K562 (cell line): ENCODE measurements around the gene TFPI2. TPM values are rescaled to one million over a fixed set of nuclear protein-coding genes. Genes with fewer than 3 reads are reported as not detected.

Source experiments
- ATAC-seq: fragments of 200-7000 bp; cut with Tn5 transposase; 3 replicates; pipeline ENCODE4 v1.9.1; 2020; ENCODE audit warnings: moderate library complexity
- BruUV-seq: library from RNA; stranded (reverse); fragments of 400-500 nt; replicated peaks from 2 replicates; lab custom pipeline; 2021; lab: Mats Ljungman, UMichigan
- CTCF ChIA-PET: fragments of 300-600 bp; formaldehyde crosslinking; extraction: SDS; loops from one replicate; lab custom pipeline; 2021; ENCODE audit warnings: low intra/inter-chr PET ratio; lab: Yijun Ruan, JAX
- POLR2A ChIA-PET: fragments of 300-600, 350-650 bp; sonication (Branson Sonifier 250); formaldehyde crosslinking; extraction: SDS; loops from one replicate; lab custom pipeline; 2021; ENCODE audit warnings: antibody characterized with exemption, inconsistent platforms; lab: Yijun Ruan, JAX
- DNase-seq, 4 experiments: peaks; one replicate each; pipeline versions ENCODE4 v3.0.0 to v3.0.0-alpha.2; 2011 to 2018; ENCODE audit warnings: low spot score in 3 of 4, mixed read lengths in 3 of 4; ENCODE audit errors: extremely low read depth in 1 of 4
- FAIRE-seq: peaks from 2 replicates; lab custom pipeline; 2011; peaks lifted over from hg19 to GRCh38; lab: Jason Lieb, UNC
- H2AFZ ChIP-seq: 2 replicates; pipeline ENCODE4 v1.6.0; 2011; ENCODE audit warnings: low read depth, low read length, control low read depth, inconsistent platforms
- H3K27ac ChIP-seq: fragments of 200-600 bp; 3 replicates; pipeline ENCODE4 v1.8.0; 2011; ENCODE audit warnings: low read depth, mild to moderate bottlenecking, control low read depth, inconsistent platforms, low read length, moderate library complexity, mixed read lengths; ENCODE audit errors: extremely low read depth
- H3K27me3 ChIP-seq, 2 experiments: fragments of 300-600 bp in 1 of 2; 2 replicates in 1 of 2; 3 replicates in 1 of 2; pipeline versions ENCODE4 v1.6.0 to v1.8.0; 2011; ENCODE audit warnings: inconsistent platforms in 2 of 2, low read length in 2 of 2, mild to moderate bottlenecking in 1 of 2, mixed read lengths in 1 of 2, moderate library complexity in 1 of 2; ENCODE audit not compliant: control insufficient read depth in 2 of 2, insufficient read depth in 2 of 2
- H3K36me3 ChIP-seq: fragments of 300-600 bp; 3 replicates; pipeline ENCODE4 v1.8.0; 2011; ENCODE audit warnings: mild to moderate bottlenecking, low read length, inconsistent platforms; ENCODE audit not compliant: control insufficient read depth, insufficient read depth
- H3K4me1 ChIP-seq, 2 experiments: fragments of 200-600 bp in 1 of 2; replicated peaks in 1 of 2; 2 replicates in 1 of 2; 3 replicates in 1 of 2; pipeline versions ENCODE4 v1.5.1 to v1.8.0; 2011; ENCODE audit warnings: inconsistent platforms in 2 of 2, low read length in 2 of 2, mild to moderate bottlenecking in 1 of 2, mixed read lengths in 1 of 2, moderate library complexity in 1 of 2; ENCODE audit not compliant: control insufficient read depth in 2 of 2, insufficient read depth in 2 of 2
- H3K4me2 ChIP-seq: 2 replicates; pipeline ENCODE4 v1.6.1; 2011; ENCODE audit warnings: low read length, control low read depth, inconsistent platforms, mixed read lengths; ENCODE audit not compliant: insufficient read depth
- H3K4me3 ChIP-seq: fragments of 200-600 bp; sonication (generic), shearing (Covaris generic); 2 replicates; pipeline ENCODE4 v1.5.1; 2016; ENCODE audit warnings: control low read depth, inconsistent platforms
- H3K79me2 ChIP-seq: fragments of 200-600 bp; 3 replicates; pipeline ENCODE4 v1.8.0; 2011; ENCODE audit warnings: low read length, inconsistent platforms; ENCODE audit not compliant: control insufficient read depth, insufficient read depth
- H3K9ac ChIP-seq, 2 experiments: 2 replicates each; pipeline versions ENCODE4 v1.6.0 to v1.6.1; 2011; ENCODE audit warnings: low read depth in 2 of 2, low read length in 2 of 2, control low read depth in 1 of 2, inconsistent platforms in 1 of 2, mild to moderate bottlenecking in 1 of 2, mixed read lengths in 1 of 2; ENCODE audit not compliant: insufficient read depth in 1 of 2
- H3K9me1 ChIP-seq: one replicate; pipeline ENCODE4 v1.6.0; 2011; ENCODE audit warnings: inconsistent platforms, mild to moderate bottlenecking, low read length, moderate library complexity; ENCODE audit not compliant: control insufficient read depth, insufficient read depth
- H3K9me3 ChIP-seq: replicated peaks from 2 replicates; pipeline ENCODE4 v1.5.1; 2011; ENCODE audit warnings: low read depth, low read length, inconsistent platforms; ENCODE audit not compliant: control insufficient read depth, insufficient read depth
- H4K20me1 ChIP-seq: replicated peaks from 2 replicates; pipeline ENCODE4 v1.6.1; 2011; ENCODE audit warnings: low read length, inconsistent platforms, mixed read lengths; ENCODE audit not compliant: control insufficient read depth, insufficient read depth
- CC2D1A ChIP-seq: fragments of 450-650 bp; IDR thresholded peaks from 2 replicates; pipeline ENCODE4 v1.6.1; 2017; ENCODE audit warnings: mild to moderate bottlenecking
- E2F1 ChIP-seq: sonication (generic); formaldehyde crosslinking; IDR thresholded peaks from 2 replicates; pipeline ENCODE4 v1.8.1; 2023; ENCODE audit warnings: mild to moderate bottlenecking, missing genetic modification reagents, moderate library complexity
- FOXJ3 ChIP-seq: sonication (generic); formaldehyde crosslinking; IDR thresholded peaks from 2 replicates; pipeline ENCODE4 v1.4.0; 2020; ENCODE audit warnings: mild to moderate bottlenecking, missing genetic modification reagents
- MTA2 ChIP-seq: fragments of 450-650 bp; IDR thresholded peaks from 2 replicates; pipeline ENCODE4 v1.6.1; 2016; ENCODE audit warnings: low read depth
- SIN3A ChIP-seq, 2 experiments: fragments of 150-350 bp in 1 of 2; IDR thresholded peaks; 2 replicates each; pipeline ENCODE4 v1.6.1; 2011 to 2016; ENCODE audit warnings: borderline replicate concordance in 2 of 2, low read depth in 2 of 2, low read length in 2 of 2, mild to moderate bottlenecking in 2 of 2, moderate library complexity in 2 of 2; ENCODE audit not compliant: control insufficient read depth in 1 of 2
- TAF1 ChIP-seq: IDR thresholded peaks from 2 replicates; pipeline ENCODE4 v1.6.1; 2011; ENCODE audit warnings: mild to moderate bottlenecking, low read length, moderate library complexity; ENCODE audit not compliant: insufficient read depth, control insufficient read depth, severe bottlenecking; ENCODE audit errors: extremely low read depth
- WHSC1 ChIP-seq: IDR thresholded peaks from one replicate; pipeline ENCODE4 v1.6.1; 2012; ENCODE audit warnings: low read length, control low read depth, inconsistent platforms
- WGBS: fragments of 100-300 bp; shearing (Covaris generic); methylation state at CpG from one replicate; pipeline ENCODE4 v1.1.6; 2016; ENCODE audit warnings: low coverage, mixed read lengths; ENCODE audit not compliant: insufficient coverage; ENCODE audit errors: missing lambda C conversion rate; 5-methylcytosine and 5-hydroxymethylcytosine counted together
- in situ Hi-C: fragments of 300-500 bp; cut with MboI; formaldehyde crosslinking; loops from 4 replicates; pipeline ENCODE4 v1.15.0; 2018; ENCODE audit warnings: inconsistent platforms, mixed read lengths
- intact Hi-C: fragments of 100-400 bp; cut with micrococcal nuclease; formaldehyde crosslinking; loops from 2 replicates; pipeline ENCODE4 v1.14.2; 2022
- polyA plus RNA-seq, 8 experiments: library from polyadenylated mRNA; depleted of rRNA in 4 of 8; stranded (reverse) in 5 of 8; unstranded in 3 of 8; fragments of >200 nt; fragmentation: Nextera tagmentation in 2 of 8; fragmentation: Illumina TruSeq in 1 of 8; extraction: Ambion mirVana in 2 of 8; extraction: Trizol in 1 of 8; gene quantifications; 2 replicates each; pipeline versions ENCODE4 v1.2.1 to v1.2.3, GENCODE V29; 2011 to 2014; ENCODE audit warnings: inconsistent platforms in 1 of 8, missing spikeins in 1 of 8
- total RNA-seq, 7 experiments: library from RNA; depleted of rRNA in 6 of 7; stranded (reverse); fragments of >200 nt in 6 of 7; fragmentation: Illumina TruSeq in 2 of 7; extraction: Trizol in 2 of 7; gene quantifications; 2 replicates each; pipeline versions ENCODE4 v1.2.1 to v1.2.3, GENCODE V29; 2011 to 2021; ENCODE audit warnings: low replicate concordance in 1 of 7
- TF ChIP-seq, protein P1 (sequence below): sonication (generic); formaldehyde crosslinking; IDR thresholded peaks from 2 replicates; pipeline ENCODE4 v1.8.0; 2022; ENCODE audit warnings: missing genetic modification reagents, mild to moderate bottlenecking, moderate library complexity, borderline replicate concordance
- TF ChIP-seq, protein P2 (sequence below), 2 experiments: fragments of 450-650 bp; IDR thresholded peaks; 2 replicates each; pipeline ENCODE4 v1.6.1; 2016; ENCODE audit warnings: mild to moderate bottlenecking in 2 of 2, borderline replicate concordance in 1 of 2, low read depth in 1 of 2, moderate library complexity in 1 of 2
- TF ChIP-seq, protein P3 (sequence below): fragments of 450-650 bp; formaldehyde crosslinking; IDR thresholded peaks from 2 replicates; pipeline ENCODE4 v1.4.0; 2020; ENCODE audit warnings: mild to moderate bottlenecking

Gene TFPI2
- total and polyA plus RNA-seq, 9 of the 15 experiments (the other 6 are each of a cell fraction or from before 2014, with no cell fraction given): 0.07 to 0.25 (median 0.11) TPM; not detected in 4

GRCh38 chr7:93914581-93915066 lies 24.1 kb upstream of the TFPI2 start:
- intact Hi-C loops: no loop called here
- in situ Hi-C loops: no loop called here
- TF ChIP-seq MTA2 (no peak), WHSC1 (no peak), CC2D1A (no peak), TAF1 (no peak), SIN3A (IDR thresholded peaks at IDR 0.05; ENCODE audit: borderline replicate concordance in 2 of 2, control insufficient read depth in 1 of 2, low read depth in 2 of 2, low read length in 2 of 2) (no peak), E2F1 (no peak), FOXJ3 (CRISPR knock-in tag) (no peak)
- TF ChIP-seq, protein P1, sequence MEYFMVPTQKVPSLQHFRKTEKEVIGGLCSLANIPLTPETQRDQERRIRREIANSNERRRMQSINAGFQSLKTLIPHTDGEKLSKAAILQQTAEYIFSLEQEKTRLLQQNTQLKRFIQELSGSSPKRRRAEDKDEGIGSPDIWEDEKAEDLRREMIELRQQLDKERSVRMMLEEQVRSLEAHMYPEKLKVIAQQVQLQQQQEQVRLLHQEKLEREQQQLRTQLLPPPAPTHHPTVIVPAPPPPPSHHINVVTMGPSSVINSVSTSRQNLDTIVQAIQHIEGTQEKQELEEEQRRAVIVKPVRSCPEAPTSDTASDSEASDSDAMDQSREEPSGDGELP (CRISPR knock-in tag): no peak
- TF ChIP-seq, protein P2, sequence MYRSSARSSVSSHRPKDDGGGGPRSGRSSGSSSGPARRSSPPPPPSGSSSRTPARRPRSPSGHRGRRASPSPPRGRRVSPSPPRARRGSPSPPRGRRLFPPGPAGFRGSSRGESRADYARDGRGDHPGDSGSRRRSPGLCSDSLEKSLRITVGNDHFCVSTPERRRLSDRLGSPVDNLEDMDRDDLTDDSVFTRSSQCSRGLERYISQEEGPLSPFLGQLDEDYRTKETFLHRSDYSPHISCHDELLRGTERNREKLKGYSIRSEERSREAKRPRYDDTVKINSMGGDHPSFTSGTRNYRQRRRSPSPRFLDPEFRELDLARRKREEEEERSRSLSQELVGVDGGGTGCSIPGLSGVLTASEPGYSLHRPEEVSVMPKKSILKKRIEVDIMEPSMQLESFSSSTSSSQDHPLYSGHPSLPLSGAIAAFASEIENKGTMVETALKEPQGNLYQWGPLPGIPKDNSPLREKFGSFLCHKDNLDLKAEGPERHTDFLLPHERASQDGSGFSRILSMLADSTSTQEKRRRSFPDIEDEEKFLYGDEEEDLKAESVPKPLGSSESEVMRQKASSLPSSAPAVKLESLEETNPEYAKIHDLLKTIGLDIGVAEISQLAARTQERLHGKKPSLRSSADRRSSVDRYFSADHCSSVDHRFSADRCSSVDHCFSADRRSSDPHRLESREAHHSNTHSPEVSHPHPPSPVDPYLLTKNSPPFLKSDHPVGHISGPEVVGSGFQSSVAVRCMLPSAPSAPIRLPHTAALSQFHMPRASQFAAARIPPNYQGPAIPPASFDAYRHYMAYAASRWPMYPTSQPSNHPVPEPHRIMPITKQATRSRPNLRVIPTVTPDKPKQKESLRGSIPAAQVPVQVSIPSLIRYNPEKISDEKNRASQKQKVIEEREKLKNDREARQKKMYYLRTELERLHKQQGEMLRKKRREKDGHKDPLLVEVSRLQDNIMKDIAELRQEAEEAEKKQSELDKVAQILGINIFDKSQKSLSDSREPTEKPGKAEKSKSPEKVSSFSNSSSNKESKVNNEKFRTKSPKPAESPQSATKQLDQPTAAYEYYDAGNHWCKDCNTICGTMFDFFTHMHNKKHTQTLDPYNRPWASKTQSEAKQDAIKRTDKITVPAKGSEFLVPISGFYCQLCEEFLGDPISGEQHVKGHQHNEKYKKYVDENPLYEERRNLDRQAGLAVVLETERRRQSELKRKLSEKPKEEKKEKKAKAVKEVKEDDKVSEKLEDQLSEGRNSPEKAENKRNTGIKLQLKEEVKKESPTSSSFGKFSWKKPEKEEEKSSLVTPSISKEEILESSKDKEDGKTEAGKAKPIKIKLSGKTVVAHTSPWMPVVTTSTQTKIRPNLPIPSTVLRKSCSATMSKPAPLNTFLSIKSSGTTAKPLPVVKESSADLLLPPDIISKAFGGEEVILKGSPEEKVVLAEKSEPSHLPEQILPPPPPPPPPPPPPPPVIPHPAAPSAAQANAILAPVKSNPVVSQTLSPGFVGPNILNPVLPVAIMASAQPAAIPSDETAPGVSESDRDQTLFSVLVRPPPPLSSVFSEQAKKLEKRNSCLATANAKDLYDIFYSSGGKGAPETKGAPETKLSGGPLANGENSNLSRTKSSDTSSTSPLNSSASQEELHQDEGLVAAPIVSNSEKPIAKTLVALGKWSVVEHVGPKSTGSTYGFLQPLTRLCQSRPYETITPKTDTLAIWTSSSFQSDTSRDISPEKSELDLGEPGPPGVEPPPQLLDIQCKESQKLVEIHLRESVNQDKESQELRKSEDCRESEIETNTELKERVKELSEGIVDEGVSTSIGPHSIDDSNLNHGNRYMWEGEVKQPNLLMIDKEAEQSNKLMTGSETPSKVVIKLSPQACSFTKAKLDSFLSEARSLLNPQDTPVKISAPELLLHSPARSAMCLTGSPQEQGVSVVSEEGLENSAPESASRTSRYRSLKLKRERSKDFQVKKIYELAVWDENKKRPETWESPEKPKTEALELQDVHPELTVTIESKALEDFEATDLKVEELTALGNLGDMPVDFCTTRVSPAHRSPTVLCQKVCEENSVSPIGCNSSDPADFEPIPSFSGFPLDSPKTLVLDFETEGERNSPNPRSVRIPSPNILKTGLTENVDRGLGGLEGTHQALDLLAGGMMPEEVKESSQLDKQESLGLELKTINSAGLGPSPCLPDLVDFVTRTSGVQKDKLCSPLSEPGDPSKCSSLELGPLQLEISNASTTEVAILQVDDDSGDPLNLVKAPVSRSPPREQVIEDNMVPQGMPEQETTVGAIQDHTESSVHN (IDR thresholded peaks at IDR 0.05; ENCODE audit: borderline replicate concordance in 1 of 2, low read depth in 1 of 2): no peak
- TF ChIP-seq, protein P3, sequence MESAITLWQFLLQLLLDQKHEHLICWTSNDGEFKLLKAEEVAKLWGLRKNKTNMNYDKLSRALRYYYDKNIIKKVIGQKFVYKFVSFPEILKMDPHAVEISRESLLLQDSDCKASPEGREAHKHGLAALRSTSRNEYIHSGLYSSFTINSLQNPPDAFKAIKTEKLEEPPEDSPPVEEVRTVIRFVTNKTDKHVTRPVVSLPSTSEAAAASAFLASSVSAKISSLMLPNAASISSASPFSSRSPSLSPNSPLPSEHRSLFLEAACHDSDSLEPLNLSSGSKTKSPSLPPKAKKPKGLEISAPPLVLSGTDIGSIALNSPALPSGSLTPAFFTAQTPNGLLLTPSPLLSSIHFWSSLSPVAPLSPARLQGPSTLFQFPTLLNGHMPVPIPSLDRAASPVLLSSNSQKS (CRISPR knock-in tag): no peak

More at GRCh38 chr7:93914581-93915066, 24.1 kb upstream of the TFPI2 start:
- no peaks in the 10 kb centered on the region for H4K20me1 ChIP-seq
- no peaks in the 10 kb centered on the region for H3K36me3 ChIP-seq
- ATAC-seq (no peak), FAIRE-seq (no peak), DNase-seq (no peak)
- no peaks in the 10 kb centered on the region for H3K79me2 ChIP-seq
- no peak overlapping the region for H2AFZ ChIP-seq
- no peaks in the 10 kb centered on the region for H3K9me1 ChIP-seq
- 0% methylated on average over 7 of the region's 7 CpGs for WGBS
- H3K4me2 ChIP-seq: no peak overlapping the region
- H3K27me3 ChIP-seq: no peaks in the 10 kb centered on the region
- ChIA-PET CTCF (no interaction called here), POLR2A (no interaction called here)
- BruUV-seq: no TSS peak
- H3K4me1 ChIP-seq: no peaks in the 10 kb centered on the region
- H3K9me3 ChIP-seq: no peaks in the 10 kb centered on the region
- no peak overlapping the region for H3K9ac ChIP-seq
- no peak overlapping the region for H3K4me3 ChIP-seq
- no peak overlapping the region for H3K27ac ChIP-seq
